Activated CD8-positive, alpha-beta T cell treated with anti-CD3 and anti-CD28 coated beads for 36 hours (primary cell): ENCODE results near the gene PTPRD. TPM values are rescaled to one million over a fixed set of nuclear protein-coding genes. Genes with fewer than 3 reads are reported as not detected.

Source experiments
- ATAC-seq: fragments of 200-7000 bp; cut with Tn5 transposase; one replicate; pipeline ENCODE4 v1.10.0; 2021; ENCODE audit warnings: mild to moderate bottlenecking, moderate library complexity
- CTCF ChIA-PET: fragments of 350-600 bp; sonication (Branson Sonifier 250); formaldehyde crosslinking; loops from one replicate; lab custom pipeline; 2021; ENCODE audit warnings: antibody characterized with exemption; lab: Charles Lee
- POLR2A ChIA-PET: fragments of 350-600 bp; sonication (Branson Sonifier 250); formaldehyde crosslinking; loops from one replicate; lab custom pipeline; 2021; ENCODE audit warnings: antibody characterized with exemption; lab: Charles Lee
- DNase-seq: peaks from one replicate; pipeline ENCODE4 v3.0.0-alpha.2; 2020
- H3K27ac Mint-ChIP-seq: one replicate; pipeline ENCODE4 v1.8.0; 2021; ENCODE audit warnings: mild to moderate bottlenecking, mixed read lengths
- H3K27me3 Mint-ChIP-seq: one replicate; pipeline ENCODE4 v1.8.0; 2021; ENCODE audit warnings: mixed read lengths
- H3K36me3 Mint-ChIP-seq: one replicate; pipeline ENCODE4 v1.8.0; 2021; ENCODE audit warnings: low read depth, mixed read lengths
- H3K4me1 Mint-ChIP-seq: one replicate; pipeline ENCODE4 v1.8.0; 2021; ENCODE audit warnings: low read depth, mixed read lengths
- H3K4me3 Mint-ChIP-seq: one replicate; pipeline ENCODE4 v1.8.0; 2021; ENCODE audit warnings: mild to moderate bottlenecking, moderate library complexity, mixed read lengths
- H3K9me3 Mint-ChIP-seq: one replicate; pipeline ENCODE4 v1.8.0; 2021; ENCODE audit warnings: mixed read lengths
- intact Hi-C: fragments of 100-400 bp; cut with micrococcal nuclease; formaldehyde crosslinking; loops from one replicate; pipeline ENCODE4 v1.10.0; 2022
- total RNA-seq, 2 experiments: library from RNA; stranded (reverse); gene quantifications; one replicate each; pipeline ENCODE4 v1.2.3, GENCODE V29; 2021
- TF ChIP-seq, protein P1 (sequence below): fragments of 200-600 bp; IDR thresholded peaks from one replicate; pipeline ENCODE4 v1.8.0; 2022; ENCODE audit warnings: antibody characterized with exemption, mild to moderate bottlenecking

The PTPRD gene
- total RNA-seq, 2 experiments from 2014 or later: not detected

DNA sequence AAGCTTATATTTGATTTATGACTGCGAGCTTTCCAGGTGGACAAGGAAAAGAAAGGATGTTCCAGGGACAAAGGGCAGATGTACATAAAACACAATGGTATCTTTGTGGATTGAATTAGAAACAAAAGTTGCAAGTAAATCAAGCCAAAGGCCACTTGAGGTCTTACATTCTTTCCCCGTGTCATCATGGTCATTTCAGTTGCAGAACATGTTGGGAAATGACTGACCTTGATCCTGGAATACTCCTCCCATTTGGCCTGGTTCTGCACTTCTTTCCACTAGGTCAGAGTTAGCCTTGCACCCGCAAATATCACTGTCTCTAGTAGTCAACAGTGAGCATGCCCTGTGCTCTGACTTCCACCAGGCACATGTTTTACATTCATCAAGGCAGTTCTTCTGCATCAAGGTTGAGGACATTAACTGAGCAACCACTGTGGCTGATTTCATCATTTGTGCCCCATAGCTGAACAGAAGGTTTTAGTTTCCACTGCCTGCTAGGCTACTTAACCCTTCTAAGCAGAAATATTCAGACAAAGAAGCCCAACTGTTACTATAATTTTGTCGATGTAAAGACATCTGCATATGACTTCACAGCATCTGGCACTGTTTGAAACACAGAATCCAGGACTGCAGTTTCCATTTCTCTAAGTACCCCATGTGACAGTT is 1651.5 kb downstream of the PTPRD start:
- Mint-ChIP-seq H3K4me3 (no peak overlapping the region), H3K9me3 (peaks cover 7% of the 10 kb centered on the region), H3K27me3 (peaks cover 1% of the 10 kb centered on the region), H3K4me1 (no peaks in the 10 kb centered on the region), H3K27ac (no peak overlapping the region), H3K36me3 (no peaks in the 10 kb centered on the region)
- no peak for ATAC-seq
- POLR2A ChIA-PET: no interaction called here
- TF ChIP-seq, protein P1, sequence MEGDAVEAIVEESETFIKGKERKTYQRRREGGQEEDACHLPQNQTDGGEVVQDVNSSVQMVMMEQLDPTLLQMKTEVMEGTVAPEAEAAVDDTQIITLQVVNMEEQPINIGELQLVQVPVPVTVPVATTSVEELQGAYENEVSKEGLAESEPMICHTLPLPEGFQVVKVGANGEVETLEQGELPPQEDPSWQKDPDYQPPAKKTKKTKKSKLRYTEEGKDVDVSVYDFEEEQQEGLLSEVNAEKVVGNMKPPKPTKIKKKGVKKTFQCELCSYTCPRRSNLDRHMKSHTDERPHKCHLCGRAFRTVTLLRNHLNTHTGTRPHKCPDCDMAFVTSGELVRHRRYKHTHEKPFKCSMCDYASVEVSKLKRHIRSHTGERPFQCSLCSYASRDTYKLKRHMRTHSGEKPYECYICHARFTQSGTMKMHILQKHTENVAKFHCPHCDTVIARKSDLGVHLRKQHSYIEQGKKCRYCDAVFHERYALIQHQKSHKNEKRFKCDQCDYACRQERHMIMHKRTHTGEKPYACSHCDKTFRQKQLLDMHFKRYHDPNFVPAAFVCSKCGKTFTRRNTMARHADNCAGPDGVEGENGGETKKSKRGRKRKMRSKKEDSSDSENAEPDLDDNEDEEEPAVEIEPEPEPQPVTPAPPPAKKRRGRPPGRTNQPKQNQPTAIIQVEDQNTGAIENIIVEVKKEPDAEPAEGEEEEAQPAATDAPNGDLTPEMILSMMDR: no peak
- DNase-seq: no peak
- intact Hi-C loops: no loop called here
- CTCF ChIA-PET: no interaction called here

DNA sequence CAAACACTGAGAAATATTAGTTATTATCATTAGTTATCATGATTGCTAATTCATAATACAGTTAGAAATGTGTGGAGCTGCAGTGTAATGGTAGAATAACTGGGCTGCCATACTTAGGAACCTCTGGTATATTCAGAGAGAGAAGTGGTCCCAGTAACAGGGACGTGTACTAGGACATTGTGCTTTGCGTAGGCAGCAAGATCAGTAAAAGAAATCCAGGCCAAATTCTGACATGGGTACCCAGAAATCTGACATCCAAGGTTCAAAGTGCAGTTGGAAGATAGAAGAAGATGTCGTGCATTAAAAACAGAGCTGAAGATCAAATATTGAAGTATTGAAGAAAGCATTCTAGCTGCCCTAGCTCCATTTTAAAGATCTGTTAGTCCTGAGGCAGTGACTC is 1652.5 kb downstream of the PTPRD start:
- TF ChIP-seq, protein P1: no peak
- ChIA-PET POLR2A (no interaction called here), CTCF (no interaction called here)
- Mint-ChIP-seq H3K4me3 (no peak overlapping the region), H3K36me3 (no peaks in the 10 kb centered on the region), H3K9me3 (peaks cover 3% of the 10 kb centered on the region), H3K4me1 (no peaks in the 10 kb centered on the region), H3K27me3 (no peaks in the 10 kb centered on the region), H3K27ac (no peak overlapping the region)
- ATAC-seq (no peak), DNase-seq (no peak)
- intact Hi-C loops: no loop called here

DNA sequence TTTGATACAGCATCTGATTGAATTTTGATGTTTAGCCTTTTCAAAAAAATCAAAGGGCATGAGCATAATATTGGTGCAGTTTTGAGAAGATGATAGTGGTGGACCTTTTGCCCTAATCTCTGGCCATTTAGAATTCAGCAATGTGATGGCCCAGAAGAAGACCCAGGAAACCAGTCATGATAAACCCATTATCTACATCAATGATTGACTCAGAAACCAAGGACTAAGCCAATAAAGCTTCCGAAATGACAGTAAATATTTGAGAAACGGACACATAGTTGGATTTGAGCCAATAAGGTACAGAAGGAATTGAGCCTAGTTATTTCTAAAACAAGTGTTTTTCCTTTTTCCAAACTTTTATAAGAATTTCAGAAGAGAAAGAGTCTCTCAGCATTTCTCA is 1654.4 kb downstream of the PTPRD start:
- TF ChIP-seq, protein P1: no peak
- no peaks in the 10 kb centered on the region for H3K27me3 Mint-ChIP-seq
- H3K9me3 Mint-ChIP-seq: no peaks in the 10 kb centered on the region
- intact Hi-C loops: no loop called here
- H3K36me3 Mint-ChIP-seq: no peaks in the 10 kb centered on the region
- H3K4me3 Mint-ChIP-seq: no peak overlapping the region
- H3K4me1 Mint-ChIP-seq: no peaks in the 10 kb centered on the region
- ATAC-seq (no peak), DNase-seq (no peak)
- ChIA-PET CTCF (no interaction called here), POLR2A (no interaction called here)
- no peak overlapping the region for H3K27ac Mint-ChIP-seq

DNA sequence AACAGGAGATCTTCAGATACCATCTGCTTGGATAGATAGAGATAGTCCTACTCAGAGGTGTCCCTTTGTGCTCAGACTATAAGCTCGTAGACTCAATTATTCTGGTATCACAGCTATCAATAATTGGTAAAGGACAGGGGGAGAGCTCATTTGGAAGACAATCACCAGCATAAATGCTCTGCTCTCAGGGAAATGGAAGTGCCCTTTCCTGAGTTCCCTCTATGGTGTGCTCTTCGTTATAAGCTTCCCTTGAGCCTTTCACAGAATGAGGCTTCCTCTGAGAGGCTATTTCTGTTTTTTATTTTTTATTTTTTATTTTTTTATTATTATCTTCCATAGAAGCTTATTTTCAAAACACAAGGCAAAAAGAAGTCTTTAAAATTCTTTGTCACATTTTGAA is 1657.5 kb downstream of the PTPRD start:
- CTCF ChIA-PET: no interaction called here
- H3K4me1 Mint-ChIP-seq: no peaks in the 10 kb centered on the region
- intact Hi-C loops: no loop called here
- TF ChIP-seq, protein P1: no peak
- H3K27ac Mint-ChIP-seq: no peak overlapping the region
- no peaks in the 10 kb centered on the region for H3K36me3 Mint-ChIP-seq
- DNase-seq: no peak
- H3K4me3 Mint-ChIP-seq: no peak overlapping the region
- no peak for ATAC-seq
- H3K9me3 Mint-ChIP-seq: no peaks in the 10 kb centered on the region
- no peaks in the 10 kb centered on the region for H3K27me3 Mint-ChIP-seq
- POLR2A ChIA-PET: no interaction called here

DNA sequence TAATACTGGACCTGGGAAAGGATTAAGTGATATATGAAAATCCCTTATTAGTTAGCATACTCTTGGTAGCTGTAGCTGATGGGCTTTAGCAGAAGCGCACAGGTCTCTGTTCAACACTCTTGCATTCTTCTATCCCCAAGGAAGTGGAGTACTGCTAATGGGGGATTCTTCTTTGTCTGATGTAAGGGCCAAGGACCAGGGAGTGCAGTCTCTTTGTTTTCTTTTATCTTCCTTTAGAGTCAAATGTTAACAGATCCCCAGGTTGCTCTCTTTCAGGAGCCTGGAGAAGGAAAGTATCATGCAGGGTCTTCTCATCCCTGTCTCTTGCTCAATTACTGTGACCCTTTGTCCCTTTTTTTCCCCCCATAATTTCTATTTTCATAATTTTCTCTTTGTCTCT is 1666.3 kb downstream of the PTPRD start:
- CTCF ChIA-PET: no interaction called here
- no peaks in the 10 kb centered on the region for H3K9me3 Mint-ChIP-seq
- H3K27me3 Mint-ChIP-seq: no peaks in the 10 kb centered on the region
- ATAC-seq: no peak
- POLR2A ChIA-PET: no interaction called here
- intact Hi-C loops: no loop called here
- no peaks in the 10 kb centered on the region for H3K4me1 Mint-ChIP-seq
- H3K4me3 Mint-ChIP-seq: no peak overlapping the region
- H3K27ac Mint-ChIP-seq: no peak overlapping the region
- TF ChIP-seq, protein P1: no peak
- H3K36me3 Mint-ChIP-seq: no peaks in the 10 kb centered on the region
- DNase-seq: no peak
